Activated T-helper 17 cell treated with anti-CD3 and anti-CD28 coated beads, Interleukin-2, amount 50 U/mL, for 72 hours (primary cell): ENCODE results near the gene RAB10. TPM values are rescaled to one million over a fixed set of nuclear protein-coding genes. Genes with fewer than 3 reads are reported as not detected.
"Not testable (repeated sequence)": the region's sequence is repeated elsewhere in the genome, so short reads cannot be mapped to it uniquely, and the experiment has no call there.

ENCODE experiments used
- ATAC-seq: fragments of 150-1000 bp; cut with Tn5 transposase; replicated peaks from 2 replicates; pipeline ENCODE4 v1.10.0; 2021; ENCODE audit warnings: mild to moderate bottlenecking, moderate library complexity
- H3K27ac Mint-ChIP-seq: one replicate; pipeline ENCODE4 v1.8.0; 2022; ENCODE audit warnings: mixed read lengths
- H3K27me3 Mint-ChIP-seq: one replicate; pipeline ENCODE4 v1.8.0; 2022; ENCODE audit warnings: mixed read lengths
- H3K36me3 Mint-ChIP-seq: one replicate; pipeline ENCODE4 v1.8.0; 2022; ENCODE audit warnings: low read depth, mild to moderate bottlenecking, mixed read lengths
- H3K4me1 Mint-ChIP-seq: one replicate; pipeline ENCODE4 v1.8.0; 2022; ENCODE audit warnings: mixed read lengths
- H3K4me3 Mint-ChIP-seq: one replicate; pipeline ENCODE4 v1.8.0; 2022; ENCODE audit warnings: mild to moderate bottlenecking, mixed read lengths
- H3K9me3 Mint-ChIP-seq: one replicate; pipeline ENCODE4 v1.8.0; 2022; ENCODE audit warnings: mixed read lengths
- total RNA-seq, 2 donors: library from RNA; stranded (reverse); gene quantifications; one replicate each; pipeline ENCODE4 v1.2.3, GENCODE V29; 2022

Gene RAB10
- total RNA-seq, 2 donors from 2014 or later = 68.5 to 107 TPM

DNA sequence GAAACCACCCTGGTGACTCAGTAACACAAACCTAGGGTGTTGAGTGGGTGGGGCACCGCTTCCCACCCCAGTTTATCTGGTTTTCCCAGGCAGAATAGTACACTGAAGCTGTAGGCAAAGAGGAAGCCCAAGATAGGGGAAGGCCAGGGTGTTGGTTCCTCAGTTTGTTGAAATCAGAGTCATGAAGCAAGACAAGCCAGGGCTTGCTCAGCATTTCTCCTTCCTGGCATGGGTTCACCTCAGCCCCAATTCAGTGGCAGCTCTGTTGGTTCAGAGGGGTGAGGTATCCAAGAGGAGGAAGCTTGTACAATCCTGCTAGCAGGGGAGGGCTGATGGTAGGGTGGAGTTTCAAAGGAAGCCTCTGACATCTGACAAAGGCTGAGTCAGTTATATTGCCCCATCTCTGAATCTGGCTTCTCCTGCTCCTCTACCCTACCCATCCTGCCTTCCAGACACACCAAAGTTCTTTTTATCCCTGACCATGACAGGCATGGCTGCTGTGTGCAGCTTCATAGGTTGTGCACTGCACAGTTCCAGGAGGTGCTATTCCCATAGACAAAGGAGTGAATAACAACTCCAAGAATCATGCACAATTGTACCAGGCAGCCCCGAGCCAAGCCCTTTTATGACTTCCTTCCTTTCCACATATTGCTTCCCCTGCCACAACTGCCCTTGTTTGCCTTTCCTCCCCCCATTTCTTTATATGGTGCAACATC is 24.9 kb upstream of the RAB10 start:
- no peaks in the 10 kb centered on the region for H3K36me3 Mint-ChIP-seq
- no peaks in the 10 kb centered on the region for H3K27me3 Mint-ChIP-seq
- no peaks in the 10 kb centered on the region for H3K9me3 Mint-ChIP-seq
- H3K27ac Mint-ChIP-seq = no peak overlapping the region
- H3K4me3 Mint-ChIP-seq = no peak overlapping the region
- H3K4me1 Mint-ChIP-seq = no peaks in the 10 kb centered on the region
- ATAC-seq = peak; percentile 18

- ATAC-seq = no peak
- H3K27me3 Mint-ChIP-seq = no peaks in the 10 kb centered on the region
- H3K36me3 Mint-ChIP-seq = no peaks in the 10 kb centered on the region
- no peak overlapping the region for H3K27ac Mint-ChIP-seq
- no peaks in the 10 kb centered on the region for H3K4me1 Mint-ChIP-seq
- H3K9me3 Mint-ChIP-seq = no peaks in the 10 kb centered on the region
- H3K4me3 Mint-ChIP-seq = no peak overlapping the region
Observed at GRCh38 chr2:26009567-26009963, 24.3 kb upstream of the RAB10 start.

GRCh38 chr2:26010943-26011342 is 22.9 kb upstream of the RAB10 start:
- H3K9me3 Mint-ChIP-seq = no peaks in the 10 kb centered on the region
- ATAC-seq = no peak
- H3K27ac Mint-ChIP-seq = no peak overlapping the region
- no peaks in the 10 kb centered on the region for H3K27me3 Mint-ChIP-seq
- H3K36me3 Mint-ChIP-seq = no peaks in the 10 kb centered on the region
- no peaks in the 10 kb centered on the region for H3K4me1 Mint-ChIP-seq
- no peak overlapping the region for H3K4me3 Mint-ChIP-seq

GRCh38 chr2:26011609-26011989 is 22.3 kb upstream of the RAB10 start:
- no peaks in the 10 kb centered on the region for H3K4me1 Mint-ChIP-seq
- no peaks in the 10 kb centered on the region for H3K27me3 Mint-ChIP-seq
- H3K36me3 Mint-ChIP-seq = no peaks in the 10 kb centered on the region
- H3K9me3 Mint-ChIP-seq = no peaks in the 10 kb centered on the region
- no peak overlapping the region for H3K4me3 Mint-ChIP-seq
- ATAC-seq = no peak
- H3K27ac Mint-ChIP-seq = no peak overlapping the region

GRCh38 chr2:26011990-26012856 is 21.7 kb upstream of the RAB10 start:
- Mint-ChIP-seq H3K4me1 (no peaks in the 10 kb centered on the region), H3K36me3 (no peaks in the 10 kb centered on the region), H3K9me3 (no peaks in the 10 kb centered on the region), H3K27me3 (no peaks in the 10 kb centered on the region), H3K4me3 (no peak overlapping the region), H3K27ac (no peak overlapping the region)
- no peak for ATAC-seq

DNA sequence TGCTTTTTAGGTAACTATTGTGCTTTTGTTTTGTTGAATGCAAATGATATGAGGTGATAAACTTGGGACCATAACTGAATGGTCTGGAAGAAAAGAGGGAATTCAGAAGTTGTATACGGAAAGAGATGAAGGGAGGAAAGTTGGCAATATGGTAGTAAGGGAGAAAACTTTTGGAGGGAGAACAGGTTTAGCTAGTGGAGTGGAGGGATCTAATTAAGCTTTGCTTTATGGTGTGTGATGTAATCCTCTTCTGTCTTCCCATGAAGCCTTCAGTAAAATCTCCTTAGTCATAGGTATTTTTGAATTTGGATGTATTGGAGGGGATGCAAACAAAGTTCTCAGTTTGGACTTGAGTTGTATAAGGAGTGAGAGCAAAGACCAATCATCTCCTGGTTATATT is 20.2 kb upstream of the RAB10 start:
- no peaks in the 10 kb centered on the region for H3K27me3 Mint-ChIP-seq
- no peaks in the 10 kb centered on the region for H3K36me3 Mint-ChIP-seq
- ATAC-seq = no peak
- no peak overlapping the region for H3K4me3 Mint-ChIP-seq
- H3K27ac Mint-ChIP-seq = no peak overlapping the region
- no peaks in the 10 kb centered on the region for H3K4me1 Mint-ChIP-seq
- H3K9me3 Mint-ChIP-seq = no peaks in the 10 kb centered on the region

GRCh38 chr2:26016012-26016705 is 17.7 kb upstream of the RAB10 start:
- ATAC-seq = no peak
- Mint-ChIP-seq H3K27ac (no peak overlapping the region), H3K4me1 (no peaks in the 10 kb centered on the region), H3K27me3 (no peaks in the 10 kb centered on the region), H3K9me3 (no peaks in the 10 kb centered on the region), H3K4me3 (no peak overlapping the region), H3K36me3 (no peaks in the 10 kb centered on the region)

DNA sequence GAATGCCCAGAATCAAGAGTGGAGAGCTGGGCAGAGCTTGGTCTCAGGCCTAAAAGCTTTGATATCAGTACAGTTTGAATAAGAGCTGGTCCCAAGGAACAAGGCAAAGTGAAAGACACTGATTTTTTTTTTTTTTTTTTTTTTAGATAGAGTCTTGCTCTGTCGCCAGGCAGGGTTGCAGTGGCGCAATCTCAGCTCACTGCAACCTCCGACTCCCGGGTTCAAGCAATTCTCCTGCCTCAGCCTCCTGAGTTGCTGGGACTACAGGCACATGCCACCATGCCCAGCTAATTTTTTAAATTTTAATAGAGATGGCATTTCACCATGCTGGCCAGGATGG is 17.2 kb upstream of the RAB10 start:
- H3K9me3 Mint-ChIP-seq, ATAC-seq, H3K27me3 Mint-ChIP-seq, H3K4me3 Mint-ChIP-seq, H3K27ac Mint-ChIP-seq, H3K4me1 Mint-ChIP-seq, H3K36me3 Mint-ChIP-seq: not testable (repeated sequence)

DNA sequence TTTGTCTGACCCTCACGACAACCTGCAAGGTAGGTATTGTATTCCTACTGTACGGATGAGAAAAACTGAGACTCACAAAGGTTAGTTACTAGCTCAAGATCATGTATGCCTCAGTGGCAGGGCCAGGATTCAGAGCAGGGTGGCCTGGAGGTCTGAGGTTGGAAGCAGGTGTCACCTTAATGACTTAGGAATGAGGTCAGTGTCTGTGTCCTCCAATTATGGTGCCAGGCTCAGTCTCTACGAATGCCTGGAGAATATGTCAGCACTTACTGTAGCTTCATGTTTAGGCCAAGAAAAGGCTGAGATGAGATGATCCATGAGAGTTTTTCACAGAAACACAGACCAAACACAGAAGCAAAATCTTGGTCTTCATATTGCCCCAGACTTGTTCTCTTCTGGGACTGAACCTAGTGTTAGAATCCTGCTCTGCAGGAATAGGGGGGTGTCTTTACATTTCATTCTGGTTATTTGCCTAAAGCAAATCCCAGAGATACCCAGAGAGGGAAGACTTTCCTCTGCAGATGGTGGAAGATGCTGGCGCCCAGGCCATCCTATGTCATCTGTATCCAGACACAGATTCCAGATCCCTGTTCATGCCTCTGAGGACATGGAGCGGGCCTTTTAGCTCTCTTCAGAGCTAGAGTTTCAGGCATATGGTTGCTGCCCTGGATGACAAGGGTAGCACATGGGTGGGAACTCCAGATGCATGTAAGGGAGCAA is 16.3 kb upstream of the RAB10 start:
- no peaks in the 10 kb centered on the region for H3K9me3 Mint-ChIP-seq
- H3K4me3 Mint-ChIP-seq = no peak overlapping the region
- no peaks in the 10 kb centered on the region for H3K36me3 Mint-ChIP-seq
- no peak overlapping the region for H3K27ac Mint-ChIP-seq
- H3K27me3 Mint-ChIP-seq = no peaks in the 10 kb centered on the region
- no peak for ATAC-seq
- H3K4me1 Mint-ChIP-seq = no peaks in the 10 kb centered on the region

DNA sequence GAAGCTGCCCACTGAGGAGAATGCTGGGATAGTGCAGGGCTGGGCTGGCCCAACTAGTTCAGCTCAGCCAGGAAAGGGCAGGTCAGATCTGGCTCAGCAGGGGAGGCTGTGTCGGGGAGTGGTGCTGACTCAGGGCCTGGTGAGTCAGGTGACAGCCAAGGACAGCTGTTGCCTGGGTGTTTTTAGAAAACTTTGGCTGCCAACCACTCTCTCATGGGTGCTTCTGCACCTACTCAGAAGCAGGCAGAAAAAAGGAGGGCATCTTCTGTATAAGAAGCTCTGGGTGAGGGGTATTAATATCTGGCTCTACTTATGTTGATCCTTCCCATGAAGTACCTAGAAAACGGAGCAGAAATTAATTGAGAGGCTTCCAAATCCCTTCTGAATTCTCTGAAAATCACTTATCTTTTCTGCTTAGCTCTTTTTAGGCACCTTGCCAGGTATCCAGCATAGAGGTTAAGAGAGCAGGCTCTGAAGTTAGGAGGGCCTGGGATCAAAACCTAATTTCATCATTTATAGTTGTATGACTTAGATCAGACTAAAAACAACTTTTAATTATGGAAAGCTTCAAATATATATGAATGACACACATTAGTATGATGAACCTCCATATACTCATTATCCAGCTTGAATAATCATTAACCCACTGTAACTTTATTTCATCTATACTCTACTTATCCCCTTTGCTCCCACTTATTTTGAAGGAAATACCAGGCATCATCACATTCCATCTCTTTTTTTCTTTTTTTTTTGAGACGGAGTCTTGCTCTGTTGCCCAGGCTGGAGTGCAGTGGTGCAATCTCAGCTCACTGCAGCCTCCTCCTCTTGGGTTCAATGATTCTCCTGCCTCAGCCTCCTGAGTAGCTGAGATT is 15.5 kb upstream of the RAB10 start:
- Mint-ChIP-seq H3K27me3 (no peaks in the 10 kb centered on the region), H3K4me3 (no peak overlapping the region), H3K27ac (no peak overlapping the region), H3K36me3 (no peaks in the 10 kb centered on the region), H3K9me3 (no peaks in the 10 kb centered on the region), H3K4me1 (no peaks in the 10 kb centered on the region)
- peak; percentile 95 for ATAC-seq

- H3K27ac Mint-ChIP-seq = peak overlapping the region; percentile 42
Observed at GRCh38 chr2:26020231-26020640, 13.6 kb upstream of the RAB10 start.

GRCh38 chr2:26024260-26024659 is 9.6 kb upstream of the RAB10 start:
- Mint-ChIP-seq H3K4me1 (no peaks in the 10 kb centered on the region), H3K27me3 (no peaks in the 10 kb centered on the region), H3K4me3 (no peak overlapping the region), H3K27ac (no peak overlapping the region), H3K36me3 (no peaks in the 10 kb centered on the region), H3K9me3 (no peaks in the 10 kb centered on the region)
- no peak for ATAC-seq

More at GRCh38 chr2:26020231-26020640, 13.6 kb upstream of the RAB10 start:
- ATAC-seq = no peak
- no peaks in the 10 kb centered on the region for H3K36me3 Mint-ChIP-seq
- no peaks in the 10 kb centered on the region for H3K27me3 Mint-ChIP-seq
- H3K9me3 Mint-ChIP-seq = no peaks in the 10 kb centered on the region
- H3K4me1 Mint-ChIP-seq = no peaks in the 10 kb centered on the region
- H3K4me3 Mint-ChIP-seq = no peak overlapping the region

DNA sequence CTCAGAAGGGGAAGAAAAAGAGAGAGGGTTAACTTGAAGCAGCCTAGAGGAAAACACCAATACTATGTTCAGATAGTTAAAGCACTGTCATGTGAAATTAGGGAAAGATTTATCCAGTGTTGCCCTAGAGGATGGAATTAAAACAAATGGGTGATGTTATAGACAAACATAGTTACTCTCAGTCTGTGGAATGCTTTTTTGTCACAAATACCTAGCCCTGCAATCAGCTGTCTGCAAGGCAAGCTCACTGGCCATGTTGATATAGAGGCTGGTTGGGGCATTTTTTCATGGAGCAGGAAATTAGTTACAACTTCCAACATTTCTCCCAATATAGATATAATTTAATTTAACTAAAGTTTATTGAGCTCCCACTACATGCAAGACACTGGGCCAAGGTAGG is 8.4 kb upstream of the RAB10 start:
- H3K4me1 Mint-ChIP-seq = no peaks in the 10 kb centered on the region
- no peak overlapping the region for H3K4me3 Mint-ChIP-seq
- no peaks in the 10 kb centered on the region for H3K9me3 Mint-ChIP-seq
- no peaks in the 10 kb centered on the region for H3K27me3 Mint-ChIP-seq
- no peaks in the 10 kb centered on the region for H3K36me3 Mint-ChIP-seq
- no peak overlapping the region for H3K27ac Mint-ChIP-seq
- ATAC-seq = no peak

DNA sequence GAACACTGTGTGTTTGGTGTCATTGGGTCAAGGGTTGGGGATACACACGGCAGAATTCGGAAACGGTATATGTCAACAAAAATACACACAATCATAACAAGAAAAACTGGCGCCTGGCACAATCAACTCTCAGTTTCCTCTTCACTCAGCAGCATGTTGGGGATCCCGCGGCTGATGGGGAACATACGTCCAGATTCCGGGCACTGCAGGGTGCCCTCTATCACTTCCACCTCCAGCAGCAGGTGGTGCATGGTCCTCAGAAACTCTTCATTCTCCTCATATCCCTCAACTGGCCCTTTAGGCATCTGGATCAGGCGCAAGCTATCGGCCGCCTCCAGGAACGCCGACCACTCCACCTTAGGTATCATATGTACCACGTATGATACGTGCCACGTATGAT is 5.8 kb upstream of the RAB10 start:
- not testable (repeated sequence) for H3K9me3 Mint-ChIP-seq, H3K4me3 Mint-ChIP-seq, H3K4me1 Mint-ChIP-seq, H3K36me3 Mint-ChIP-seq, H3K27me3 Mint-ChIP-seq, H3K27ac Mint-ChIP-seq
- ATAC-seq = peak; percentile 43
